BE2C (cell line): Measurements from ENCODE around the gene PHB1.
"Not testable (repeated sequence)": the region's sequence is repeated elsewhere in the genome, so short reads cannot be mapped to it uniquely, and the experiment has no call there.

ENCODE experiments used
- DNase-seq: peaks from one replicate; pipeline ENCODE4 v3.0.0-alpha.2; 2020
- H3K27me3 ChIP-seq: fragments of 250-450 bp; sonication (Bioruptor Pico); 2 replicates; pipeline ENCODE4 v1.5.1; 2020; ENCODE audit warnings: mild to moderate bottlenecking
- H3K36me3 ChIP-seq: fragments of 250-450 bp; sonication (Bioruptor Pico); 2 replicates; pipeline ENCODE4 v1.5.1; 2020; ENCODE audit warnings: mild to moderate bottlenecking
- H3K4me1 ChIP-seq: fragments of 250-450 bp; sonication (Bioruptor Pico); 2 replicates; pipeline ENCODE4 v1.5.1; 2020
- H3K4me3 ChIP-seq: 2 replicates; pipeline ENCODE4 v1.5.1; 2011; ENCODE audit warnings: low read depth, low read length
- H3K9me3 ChIP-seq: fragments of 250-450 bp; sonication (Bioruptor Pico); 2 replicates; pipeline ENCODE4 v1.5.1; 2020
- CTCF ChIP-seq: IDR thresholded peaks from 2 replicates; pipeline ENCODE4 v1.5.1; 2012; ENCODE audit warnings: mild to moderate bottlenecking, low read depth, low read length

PHB1 gene

GRCh38 chr17:49393491-49394255 is 21.0 kb downstream of the PHB1 start:
- Histone ChIP-seq H3K9me3 (no peaks in the 10 kb centered on the region), H3K4me3 (no peak overlapping the region), H3K4me1 (peaks cover 13% of the 10 kb centered on the region), H3K27me3 (no peaks in the 10 kb centered on the region), H3K36me3 (no peaks in the 10 kb centered on the region)
- DNase-seq, result no peak
- no peak for TF ChIP-seq CTCF

- no peaks in the 10 kb centered on the region for H3K27me3 ChIP-seq
- peaks cover 13% of the 10 kb centered on the region for H3K4me1 ChIP-seq
- H3K9me3 ChIP-seq, result no peaks in the 10 kb centered on the region
- no peak overlapping the region for H3K4me3 ChIP-seq
- TF ChIP-seq CTCF, result no peak
- H3K36me3 ChIP-seq, result no peaks in the 10 kb centered on the region
- no peak for DNase-seq
Measured at GRCh38 chr17:49390548-49391324, 23.9 kb downstream of the PHB1 start.

GRCh38 chr17:49389514-49390347 is 25.0 kb downstream of the PHB1 start:
- peaks cover 13% of the 10 kb centered on the region for H3K4me1 ChIP-seq
- H3K36me3 ChIP-seq, H3K27me3 ChIP-seq, H3K9me3 ChIP-seq, H3K4me3 ChIP-seq: not testable (repeated sequence)
- DNase-seq, result peak; percentile 42

- no peak for DNase-seq
- H3K4me1 ChIP-seq, result peaks cover 13% of the 10 kb centered on the region
- no peaks in the 10 kb centered on the region for H3K9me3 ChIP-seq
- no peak overlapping the region for H3K4me3 ChIP-seq
- no peaks in the 10 kb centered on the region for H3K36me3 ChIP-seq
- no peak for TF ChIP-seq CTCF
- H3K27me3 ChIP-seq, result no peaks in the 10 kb centered on the region
Measured at GRCh38 chr17:49388692-49389513, 25.8 kb downstream of the PHB1 start.

GRCh38 chr17:49388290-49388640 is 26.4 kb downstream of the PHB1 start:
- Histone ChIP-seq H3K4me1 (peaks cover 13% of the 10 kb centered on the region), H3K36me3 (no peaks in the 10 kb centered on the region), H3K9me3 (no peaks in the 10 kb centered on the region), H3K4me3 (no peak overlapping the region), H3K27me3 (no peaks in the 10 kb centered on the region)
- no peak for DNase-seq
- TF ChIP-seq CTCF, result no peak
